GM21390 (cell line): ENCODE data around the gene CLDN12.
"Not testable (repeated sequence)": the region's sequence is repeated elsewhere in the genome, so short reads cannot be mapped to it uniquely, and the experiment has no call there.

ENCODE experiments used
- ATAC-seq: cut with Tn5 transposase; IDR thresholded peaks from one replicate; pipeline ENCODE4 v1.9.1; 2021; ENCODE audit not compliant: unreplicated experiment

The CLDN12 gene

DNA sequence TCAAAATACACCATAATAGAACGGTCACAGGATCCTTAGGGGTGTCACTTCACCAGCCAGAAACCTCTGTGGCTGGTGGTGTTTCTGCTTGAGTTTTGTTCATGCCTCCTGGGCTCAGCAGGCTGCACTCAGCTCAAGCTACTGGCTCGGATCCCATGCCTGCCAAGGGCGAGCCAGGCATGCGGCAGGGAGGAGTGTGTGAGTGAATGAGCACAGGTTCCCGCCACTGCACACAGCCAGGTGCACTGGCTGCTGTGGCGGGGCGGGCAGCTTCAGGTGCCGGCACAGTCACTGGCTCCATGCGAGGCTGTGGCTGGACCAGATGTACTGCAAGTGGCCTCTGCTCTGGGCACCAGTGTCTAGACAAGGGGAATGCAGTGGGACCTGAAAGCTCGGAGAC lies 29.5 kb downstream of the CLDN12 start:
- ATAC-seq: no peak

DNA sequence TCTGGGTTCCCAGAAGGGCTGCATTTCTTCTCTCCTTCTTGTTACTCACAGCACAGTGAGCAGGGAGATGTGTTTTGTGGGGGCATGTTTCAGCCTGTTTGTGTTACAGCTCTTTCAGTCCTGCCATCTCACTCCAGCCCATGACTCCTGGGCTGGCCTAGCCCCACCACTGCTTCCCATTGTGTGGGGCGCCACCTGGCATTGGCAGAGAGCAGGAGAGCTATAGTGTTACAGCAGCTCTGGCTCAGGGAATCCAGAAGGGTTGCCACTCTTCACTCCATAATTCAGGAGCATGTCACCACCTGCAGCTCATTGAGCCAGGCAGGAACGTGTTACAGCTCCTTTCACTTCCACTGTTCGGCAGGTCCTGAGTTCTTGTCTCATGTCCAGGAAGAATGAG lies 30.0 kb downstream of the CLDN12 start:
- ATAC-seq: no peak

DNA sequence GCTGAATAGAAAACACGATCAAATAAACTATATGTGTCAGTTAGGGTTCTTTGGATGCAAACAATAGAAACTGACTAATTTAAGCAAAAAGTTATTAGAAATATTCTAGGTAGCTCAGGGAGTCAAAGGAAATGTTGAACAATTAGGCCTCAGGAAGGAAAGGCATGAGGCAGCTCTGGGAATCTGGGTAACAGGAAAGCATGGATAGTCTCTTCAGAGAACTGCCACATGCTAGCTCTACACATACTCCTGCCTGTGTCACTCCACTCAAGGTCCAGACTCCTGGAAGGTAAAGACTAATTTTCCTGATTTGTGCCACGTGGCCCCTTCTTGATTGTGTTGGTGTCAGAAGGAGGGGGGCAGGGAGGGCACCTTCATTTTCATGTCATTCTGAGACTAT lies 42.4 kb downstream of the CLDN12 start:
- no peak for ATAC-seq

DNA sequence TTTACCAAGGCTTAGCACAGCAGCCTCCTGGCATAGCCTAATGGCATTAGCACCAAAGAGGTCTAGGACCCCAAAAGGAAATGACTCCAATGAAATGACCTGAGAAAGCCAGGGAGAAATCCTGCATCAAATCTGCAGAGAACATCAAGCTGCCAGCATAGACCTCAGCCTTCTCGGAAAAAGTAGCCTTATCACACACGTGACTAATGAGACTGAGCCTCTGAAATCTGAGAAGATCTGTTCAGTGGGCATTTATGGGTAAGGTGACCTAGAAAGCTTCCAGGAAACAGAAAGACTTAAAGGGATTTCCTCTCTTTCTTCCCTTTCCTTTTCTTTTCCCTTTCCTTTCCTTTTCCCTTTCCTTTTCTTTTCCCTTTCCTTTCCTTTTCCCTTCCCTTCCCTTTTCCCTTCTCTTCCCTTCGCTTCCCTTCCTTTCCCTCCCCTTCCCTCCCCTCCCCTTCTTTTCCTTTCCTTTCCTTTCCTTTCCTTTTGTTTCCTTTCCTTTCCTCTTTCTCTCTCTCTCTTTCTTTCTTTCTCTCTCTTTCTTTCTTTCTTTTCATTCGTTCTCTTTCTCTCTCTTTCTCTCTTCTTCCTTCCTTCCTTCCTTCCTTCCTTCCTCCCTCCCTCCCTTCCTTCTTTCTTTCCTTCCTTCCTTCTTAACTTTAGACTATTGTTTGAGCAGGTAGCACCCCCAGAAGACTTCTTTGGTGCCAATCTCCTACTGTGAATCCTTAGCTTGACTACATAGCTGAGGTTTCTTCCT lies 43.1 kb downstream of the CLDN12 start:
- no peak for ATAC-seq

DNA sequence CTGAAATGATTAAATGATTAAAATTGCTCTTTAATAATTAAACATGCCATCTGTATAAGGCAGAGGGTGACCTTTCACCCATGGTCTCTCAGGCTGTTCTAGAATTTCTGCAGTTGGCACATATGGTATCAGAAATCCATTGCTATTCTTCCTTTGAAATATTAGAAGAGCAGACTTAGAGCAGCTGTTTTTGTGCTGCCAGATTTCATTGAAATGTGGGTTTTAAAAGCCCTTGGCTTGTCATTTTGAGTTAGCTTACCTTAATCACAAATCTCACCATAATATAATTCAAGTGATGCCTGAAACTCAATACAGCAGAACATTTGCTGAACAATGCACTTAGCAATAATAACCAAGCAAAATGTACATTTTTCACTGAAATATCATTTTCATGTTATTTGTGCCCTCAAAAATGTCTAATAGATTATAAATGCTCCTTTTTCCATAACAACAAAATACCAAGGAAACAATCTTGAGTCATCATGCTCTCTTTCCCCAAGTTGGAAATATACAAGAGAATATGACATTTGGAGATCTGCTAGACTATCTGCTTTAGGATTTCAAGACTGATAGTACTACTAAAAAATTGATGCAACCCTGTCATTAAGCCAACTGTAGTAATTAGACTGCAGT lies 50.1 kb downstream of the CLDN12 start:
- ATAC-seq: no peak

DNA sequence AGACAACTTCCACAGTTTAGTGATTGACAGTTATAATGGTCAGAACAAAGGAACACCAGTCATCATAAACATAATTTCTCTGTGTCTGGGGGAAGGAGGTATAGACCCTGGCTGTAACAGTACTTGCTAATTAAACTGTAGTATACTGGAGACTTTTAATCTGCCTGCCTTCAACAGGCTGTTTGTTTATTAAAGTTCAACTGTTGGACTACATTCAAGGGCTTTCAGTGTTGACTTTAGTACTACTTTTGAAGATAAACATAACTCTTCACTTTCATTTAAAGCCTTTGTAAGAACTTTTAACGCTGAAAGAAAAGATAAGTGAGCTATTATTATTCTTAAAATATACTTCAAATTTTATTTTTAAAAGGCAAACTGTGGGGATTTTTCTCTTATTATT lies 50.7 kb downstream of the CLDN12 start:
- no peak for ATAC-seq

DNA sequence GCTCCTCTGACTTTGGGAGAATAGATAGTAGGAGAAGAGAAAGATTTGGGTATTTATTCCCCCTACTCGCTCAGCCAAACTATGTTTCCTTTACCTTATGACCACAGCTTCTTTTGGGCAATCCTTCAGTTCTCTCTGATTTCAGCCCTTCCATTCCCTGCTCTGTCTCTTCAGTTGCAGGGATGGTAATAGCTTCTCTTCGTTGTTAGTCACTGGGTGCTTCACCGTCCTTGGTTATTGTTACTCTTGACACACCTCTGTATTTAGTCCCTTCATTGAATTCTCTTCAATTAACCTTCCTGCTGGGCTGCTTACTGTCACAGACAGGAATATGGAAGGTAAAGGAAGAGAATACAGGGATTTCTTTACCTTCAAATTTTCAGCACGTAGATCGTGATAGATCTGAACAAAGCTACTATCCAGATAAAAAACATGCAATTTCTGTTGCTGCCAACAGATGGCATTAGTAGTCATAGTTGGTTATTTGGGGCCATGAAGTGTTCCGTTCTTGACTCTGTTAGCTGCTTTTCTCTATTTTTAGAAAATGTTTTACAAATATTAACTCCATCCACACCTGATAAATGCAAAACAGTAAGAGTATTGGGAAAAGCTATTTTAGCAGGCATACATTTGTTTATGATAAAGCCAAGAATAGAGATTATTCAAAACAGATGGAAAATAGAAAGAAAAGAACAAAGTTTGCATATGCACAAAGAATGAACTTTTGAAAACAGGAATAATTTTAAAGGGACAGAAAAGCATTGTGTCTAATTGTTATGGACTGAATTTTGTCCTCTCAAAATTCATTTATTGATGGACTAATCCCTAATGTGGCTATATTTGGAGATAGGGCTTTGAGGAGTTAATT lies 52.1 kb downstream of the CLDN12 start:
- ATAC-seq: peak; percentile 89

DNA sequence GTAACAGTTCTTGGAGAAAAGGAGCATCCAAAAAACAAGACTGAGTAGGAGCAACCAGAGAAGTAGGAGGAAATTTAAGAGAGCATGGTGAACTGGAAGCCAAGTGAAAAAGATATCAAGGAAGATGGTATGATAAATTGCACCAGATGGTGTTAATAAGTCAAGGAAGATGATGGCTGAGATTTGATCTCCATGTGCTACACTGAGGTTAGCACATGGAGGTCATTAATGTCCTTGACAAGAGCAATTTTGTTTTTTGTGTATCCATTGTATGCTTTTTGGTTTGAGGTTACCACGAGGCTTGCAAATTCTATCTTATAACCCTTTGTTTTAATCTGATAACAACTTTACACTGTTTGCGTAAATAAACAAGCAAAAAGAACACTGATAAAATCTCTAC lies 54.8 kb downstream of the CLDN12 start:
- ATAC-seq: no peak

DNA sequence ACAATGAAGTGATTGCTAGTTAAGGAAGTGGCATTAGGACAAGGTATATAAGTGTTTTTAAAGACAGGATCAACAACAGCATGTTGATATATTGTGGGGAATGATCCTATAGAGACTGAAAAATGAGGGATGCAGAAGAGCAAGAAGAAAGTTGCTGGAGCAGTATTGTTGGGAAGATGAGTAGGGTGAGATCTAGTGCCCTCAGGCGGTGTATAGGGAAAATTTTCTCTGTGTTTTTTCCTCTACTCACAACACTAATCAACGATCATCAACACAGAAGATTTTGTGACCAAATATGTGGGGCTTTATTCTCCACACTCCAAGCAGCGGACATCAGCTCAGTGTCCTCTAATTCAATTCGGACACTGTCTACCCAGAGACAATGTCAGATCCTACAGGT lies 56.6 kb downstream of the CLDN12 start:
- ATAC-seq: no peak

DNA sequence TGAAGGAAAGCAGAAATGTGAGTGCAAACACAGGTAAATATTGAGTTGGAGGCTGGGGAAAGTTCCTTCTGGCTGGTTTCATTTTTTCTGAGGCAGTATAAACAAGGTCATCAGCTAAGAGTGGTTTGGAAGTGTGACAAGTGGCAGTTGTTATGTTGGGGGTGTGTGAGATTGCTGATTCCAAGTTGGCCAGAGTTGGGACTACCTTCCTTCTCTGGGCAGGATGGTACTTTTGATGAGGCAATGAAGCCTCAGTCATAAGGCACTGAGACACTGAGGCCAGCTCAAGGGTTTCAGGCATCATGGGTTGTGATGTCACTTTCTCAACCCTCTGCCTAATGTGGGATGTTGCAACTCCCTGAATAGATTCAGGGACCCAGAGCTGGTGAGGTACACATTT lies 58.0 kb downstream of the CLDN12 start:
- ATAC-seq: no peak

DNA sequence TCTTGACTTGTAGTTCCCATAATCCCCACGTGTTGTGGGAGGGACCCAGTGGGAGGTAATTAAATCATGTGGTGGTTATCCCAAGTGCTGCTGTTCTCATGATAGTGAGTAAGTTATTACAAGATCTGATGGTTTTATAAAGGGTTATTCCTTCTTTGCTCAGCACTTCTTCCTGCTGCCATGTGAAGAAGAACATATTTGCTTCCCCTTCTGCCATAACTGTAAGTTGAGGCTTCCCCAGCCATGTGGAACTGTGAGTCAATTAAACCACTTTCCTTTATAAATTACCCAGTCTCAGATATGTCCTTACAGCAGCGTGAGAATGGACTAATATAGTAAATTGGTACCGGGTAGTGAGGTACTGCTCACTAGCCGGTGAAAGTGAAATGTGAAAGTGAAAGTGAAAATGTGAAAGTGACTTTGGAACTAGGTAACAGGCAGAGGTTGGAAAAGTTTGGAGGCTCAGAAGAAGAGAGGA lies 59.9 kb downstream of the CLDN12 start:
- ATAC-seq: not testable (repeated sequence)
